ENCODE data around the gene BRAT1.
"Not testable (repeated sequence)": the region's sequence is repeated elsewhere in the genome, so short reads cannot be mapped to it uniquely, and the experiment has no call there.

Gene BRAT1

DNA sequence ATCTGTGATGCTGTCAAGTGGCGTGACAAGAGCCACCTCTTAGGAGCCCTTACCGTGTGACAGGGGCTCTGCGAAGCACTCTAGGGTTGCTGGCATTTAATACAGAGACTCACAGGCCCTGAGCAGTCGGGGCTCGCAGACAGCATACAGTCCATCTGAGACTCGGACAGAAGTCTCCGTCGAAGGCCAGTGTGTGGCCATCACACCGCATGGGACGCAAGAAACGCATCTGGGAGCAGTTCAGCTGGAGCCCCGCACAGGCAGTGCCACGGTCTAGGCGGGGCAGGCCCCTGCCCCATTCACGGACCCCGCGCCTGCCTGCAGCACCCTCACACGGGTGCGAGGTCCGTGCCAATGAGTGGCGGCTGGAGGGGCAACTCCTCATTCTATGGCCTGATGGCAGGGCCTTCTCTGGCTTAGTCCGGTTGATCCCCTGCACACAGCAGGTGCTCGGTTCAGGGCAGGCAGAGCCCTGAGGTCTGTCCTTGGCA, 37.1 kb upstream of the BRAT1 start:
- TF ChIP-seq, protein P1, sequence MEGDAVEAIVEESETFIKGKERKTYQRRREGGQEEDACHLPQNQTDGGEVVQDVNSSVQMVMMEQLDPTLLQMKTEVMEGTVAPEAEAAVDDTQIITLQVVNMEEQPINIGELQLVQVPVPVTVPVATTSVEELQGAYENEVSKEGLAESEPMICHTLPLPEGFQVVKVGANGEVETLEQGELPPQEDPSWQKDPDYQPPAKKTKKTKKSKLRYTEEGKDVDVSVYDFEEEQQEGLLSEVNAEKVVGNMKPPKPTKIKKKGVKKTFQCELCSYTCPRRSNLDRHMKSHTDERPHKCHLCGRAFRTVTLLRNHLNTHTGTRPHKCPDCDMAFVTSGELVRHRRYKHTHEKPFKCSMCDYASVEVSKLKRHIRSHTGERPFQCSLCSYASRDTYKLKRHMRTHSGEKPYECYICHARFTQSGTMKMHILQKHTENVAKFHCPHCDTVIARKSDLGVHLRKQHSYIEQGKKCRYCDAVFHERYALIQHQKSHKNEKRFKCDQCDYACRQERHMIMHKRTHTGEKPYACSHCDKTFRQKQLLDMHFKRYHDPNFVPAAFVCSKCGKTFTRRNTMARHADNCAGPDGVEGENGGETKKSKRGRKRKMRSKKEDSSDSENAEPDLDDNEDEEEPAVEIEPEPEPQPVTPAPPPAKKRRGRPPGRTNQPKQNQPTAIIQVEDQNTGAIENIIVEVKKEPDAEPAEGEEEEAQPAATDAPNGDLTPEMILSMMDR (IDR thresholded peaks at IDR 0.05; ENCODE audit: low read depth, low read length, missing control alignments): no peak
- DNase-seq (ENCODE audit: low read depth): no peak
- H3K4me3 ChIP-seq (ENCODE audit: low read depth, low read length): no peak overlapping the region

DNA sequence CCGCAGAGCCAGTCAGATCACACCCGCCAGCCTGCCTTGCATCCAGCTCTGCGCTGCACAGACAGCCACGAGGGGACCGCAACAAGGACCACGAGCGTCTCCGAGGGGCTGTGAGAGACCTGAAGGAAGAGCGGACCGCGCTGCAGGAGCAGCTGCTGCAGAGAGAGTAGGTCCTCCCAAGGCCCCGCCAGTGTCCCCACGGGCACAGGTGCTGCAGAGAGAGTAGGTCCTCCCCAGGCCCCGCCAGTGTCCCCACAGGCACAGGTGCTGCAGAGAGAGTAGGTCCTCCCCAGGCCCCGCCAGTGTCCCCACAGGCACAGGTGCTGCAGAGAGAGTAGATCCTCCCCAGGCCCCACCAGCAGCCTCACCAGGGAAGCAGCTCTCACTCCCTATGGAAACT, 34.6 kb upstream of the BRAT1 start:
- not testable (repeated sequence) for DNase-seq (ENCODE audit: low read depth)

DNA sequence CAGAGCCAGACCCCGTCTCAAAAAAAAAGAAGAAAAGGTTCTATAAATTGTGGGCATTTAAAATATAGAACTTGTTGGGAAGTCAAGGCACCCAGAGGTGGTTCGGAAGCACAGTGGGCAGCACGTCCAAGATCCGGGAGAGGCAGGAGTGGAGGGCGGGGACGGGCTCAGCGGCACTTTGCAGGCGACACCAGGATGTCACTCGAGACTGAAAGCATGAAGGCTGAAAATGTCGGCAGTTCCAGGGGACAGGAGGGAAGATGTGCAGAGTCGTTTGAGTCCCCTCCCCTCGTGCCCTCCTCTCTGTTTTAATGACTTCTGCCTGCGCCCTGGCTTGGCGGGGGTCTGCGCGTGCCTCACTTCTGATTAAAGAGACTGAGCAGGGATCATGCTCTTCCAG, 34.0 kb upstream of the BRAT1 start:
- DNase-seq (ENCODE audit: low read depth): no peak
- no peak overlapping the region for H3K4me3 ChIP-seq (ENCODE audit: low read depth, low read length)
- TF ChIP-seq, protein P1 (IDR thresholded peaks at IDR 0.05; ENCODE audit: low read depth, low read length, missing control alignments): no peak

More for the DNA sequence above, 34.6 kb upstream of the BRAT1 start:
- not testable (repeated sequence) for H3K4me3 ChIP-seq (ENCODE audit: low read depth, low read length)

DNA sequence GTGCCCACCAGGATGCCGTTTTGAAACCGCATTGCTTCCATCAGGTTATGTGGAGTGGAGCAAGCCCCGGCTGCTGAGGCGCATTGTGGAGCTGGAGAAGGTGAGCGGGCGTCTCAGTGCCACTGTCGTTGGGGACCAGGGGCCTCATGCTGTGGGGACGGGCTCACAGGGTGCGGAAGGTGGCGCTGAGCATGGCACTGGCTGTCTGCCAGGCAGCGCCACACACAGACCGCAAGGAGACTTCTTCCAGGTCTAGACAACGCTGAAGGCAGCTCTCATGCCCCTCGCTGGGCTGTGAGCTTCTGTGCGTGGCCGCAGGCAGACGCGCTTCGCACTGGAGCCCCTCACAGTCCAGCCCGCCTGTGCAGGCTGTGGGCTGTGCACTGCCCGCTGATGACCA, 32.5 kb upstream of the BRAT1 start:
- TF ChIP-seq, protein P1 (IDR thresholded peaks at IDR 0.05; ENCODE audit: low read depth, low read length, missing control alignments): no peak
- no peak overlapping the region for H3K4me3 ChIP-seq (ENCODE audit: low read depth, low read length)
- DNase-seq (ENCODE audit: low read depth): no peak

DNA sequence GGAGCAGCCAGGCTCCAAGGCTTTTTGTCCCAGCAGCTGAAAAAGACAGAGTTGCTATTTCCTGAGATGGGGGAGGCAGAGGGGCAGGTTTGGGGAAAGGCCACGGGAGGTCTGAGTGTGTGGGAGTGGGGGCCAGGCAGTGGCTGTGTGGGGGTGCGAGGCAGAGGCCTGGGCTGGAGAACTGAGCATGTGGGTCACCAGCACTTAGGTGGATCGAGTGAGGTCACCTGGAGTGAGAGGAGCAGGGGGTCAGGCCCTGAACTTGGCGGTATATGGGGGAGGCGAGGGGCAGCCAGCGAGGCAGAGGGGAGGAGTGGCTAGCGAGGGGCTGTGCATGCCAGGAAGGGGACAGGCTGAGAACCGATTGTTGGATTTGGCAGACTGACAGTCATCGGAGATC, 31.8 kb upstream of the BRAT1 start:
- no peak for DNase-seq (ENCODE audit: low read depth)
- no peak overlapping the region for H3K4me3 ChIP-seq (ENCODE audit: low read depth, low read length)
- TF ChIP-seq, protein P1 (IDR thresholded peaks at IDR 0.05; ENCODE audit: low read depth, low read length, missing control alignments): no peak

DNA sequence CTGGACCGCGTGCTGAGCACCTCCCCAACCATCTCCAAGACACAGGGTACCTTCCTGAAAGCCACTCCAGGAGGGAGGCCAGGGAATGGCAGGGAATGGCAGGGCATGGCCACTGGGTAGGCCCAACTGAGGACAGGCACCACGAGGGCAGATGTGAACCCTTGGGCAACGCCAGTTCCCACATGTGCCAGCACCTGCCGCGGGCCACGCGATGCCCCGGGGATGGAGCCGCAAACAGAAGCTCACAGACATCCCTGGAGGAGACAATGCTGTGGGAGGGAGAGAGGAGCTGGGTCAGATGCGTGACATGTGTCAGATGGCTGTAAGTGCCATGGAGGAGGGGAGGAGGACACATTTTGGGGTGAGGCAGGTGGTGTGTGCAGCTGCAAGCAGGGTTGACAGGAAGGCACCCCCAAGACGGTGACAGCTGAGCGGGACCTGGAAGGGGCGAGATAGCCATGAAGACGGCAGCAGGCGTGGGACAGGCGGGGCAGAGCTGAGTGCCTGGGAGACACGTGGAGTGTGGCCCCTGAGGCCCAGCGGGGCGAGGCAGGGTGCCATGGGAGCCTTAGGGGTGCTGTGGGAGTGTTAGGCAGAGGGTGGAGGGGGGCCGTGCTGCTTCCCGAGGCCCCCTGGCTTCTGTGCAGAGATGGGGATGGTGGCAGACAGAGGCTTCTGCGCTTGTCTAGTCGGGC, 31.1 kb upstream of the BRAT1 start:
- DNase-seq (ENCODE audit: low read depth): no peak
- H3K4me3 ChIP-seq (ENCODE audit: low read depth, low read length): no peak overlapping the region
- TF ChIP-seq, protein P1 (IDR thresholded peaks at IDR 0.05; ENCODE audit: low read depth, low read length, missing control alignments): no peak

DNA sequence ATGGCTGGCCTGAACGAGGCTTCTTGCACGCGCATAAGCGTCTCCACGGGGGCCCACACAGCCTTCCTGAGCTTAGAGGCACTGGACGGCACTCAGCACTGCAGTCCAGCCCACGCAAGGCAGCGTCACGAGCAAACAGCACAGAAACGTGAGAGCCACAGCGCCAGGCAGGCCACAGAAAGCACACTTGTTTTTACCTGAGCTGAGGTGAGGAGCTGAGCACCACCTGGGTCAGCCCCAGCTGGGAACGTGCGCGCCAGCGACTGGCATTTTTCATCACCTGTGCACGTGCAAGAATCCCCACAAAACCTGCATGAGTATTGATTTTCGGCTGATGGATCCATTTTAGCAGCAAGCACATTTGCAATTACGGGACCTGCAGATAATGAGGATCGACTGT, 30.1 kb upstream of the BRAT1 start:
- H3K4me3 ChIP-seq (ENCODE audit: low read depth, low read length): no peak overlapping the region
- DNase-seq (ENCODE audit: low read depth): no peak
- TF ChIP-seq, protein P1 (IDR thresholded peaks at IDR 0.05; ENCODE audit: low read depth, low read length, missing control alignments): no peak

All from GM12864 (cell line).